ENCODE data around the gene RPL12. TPM values are rescaled to one million over a fixed set of nuclear protein-coding genes. Genes with fewer than 3 reads are reported as not detected.
A peak's percentile ranks its signal among the peaks of the same experiment; 100 is the strongest.

The RPL12 gene
- total and polyA plus RNA-seq, 9 of the 15 experiments (the other 6 are each of a cell fraction or from before 2014, with no cell fraction given), result 1,614 to 4,558 (median 2,531) TPM

GRCh38 chr9:127445851-127446712 is 5.1 kb downstream of the RPL12 start (continued):
- no peak for TF ChIP-seq EP400 (IDR thresholded peaks at IDR 0.05)
- no peak for TF ChIP-seq HCFC1 (IDR thresholded peaks at IDR 0.05; ENCODE audit: low read depth, low read length)
- peak; percentile 84 for TF ChIP-seq SUPT5H (IDR thresholded peaks at IDR 0.05)
- TF ChIP-seq, protein P1, sequence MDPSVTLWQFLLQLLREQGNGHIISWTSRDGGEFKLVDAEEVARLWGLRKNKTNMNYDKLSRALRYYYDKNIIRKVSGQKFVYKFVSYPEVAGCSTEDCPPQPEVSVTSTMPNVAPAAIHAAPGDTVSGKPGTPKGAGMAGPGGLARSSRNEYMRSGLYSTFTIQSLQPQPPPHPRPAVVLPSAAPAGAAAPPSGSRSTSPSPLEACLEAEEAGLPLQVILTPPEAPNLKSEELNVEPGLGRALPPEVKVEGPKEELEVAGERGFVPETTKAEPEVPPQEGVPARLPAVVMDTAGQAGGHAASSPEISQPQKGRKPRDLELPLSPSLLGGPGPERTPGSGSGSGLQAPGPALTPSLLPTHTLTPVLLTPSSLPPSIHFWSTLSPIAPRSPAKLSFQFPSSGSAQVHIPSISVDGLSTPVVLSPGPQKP (CRISPR knock-in tag; IDR thresholded peaks at IDR 0.05), result no peak
- no peak for TF ChIP-seq ARHGAP35 (IDR thresholded peaks at IDR 0.05; ENCODE audit: partially characterized antibody)
- TF ChIP-seq TEAD2 (tag; IDR thresholded peaks at IDR 0.05), result no peak
- no peak for TF ChIP-seq KDM2B (CRISPR knock-in tag; IDR thresholded peaks at IDR 0.05)
- peak; percentile 40; the same call in 1 of the 2 replicates for TF ChIP-seq CHD2 (IDR thresholded peaks at IDR 0.05; ENCODE audit: low read depth, low read length)
- TF ChIP-seq, protein P2, sequence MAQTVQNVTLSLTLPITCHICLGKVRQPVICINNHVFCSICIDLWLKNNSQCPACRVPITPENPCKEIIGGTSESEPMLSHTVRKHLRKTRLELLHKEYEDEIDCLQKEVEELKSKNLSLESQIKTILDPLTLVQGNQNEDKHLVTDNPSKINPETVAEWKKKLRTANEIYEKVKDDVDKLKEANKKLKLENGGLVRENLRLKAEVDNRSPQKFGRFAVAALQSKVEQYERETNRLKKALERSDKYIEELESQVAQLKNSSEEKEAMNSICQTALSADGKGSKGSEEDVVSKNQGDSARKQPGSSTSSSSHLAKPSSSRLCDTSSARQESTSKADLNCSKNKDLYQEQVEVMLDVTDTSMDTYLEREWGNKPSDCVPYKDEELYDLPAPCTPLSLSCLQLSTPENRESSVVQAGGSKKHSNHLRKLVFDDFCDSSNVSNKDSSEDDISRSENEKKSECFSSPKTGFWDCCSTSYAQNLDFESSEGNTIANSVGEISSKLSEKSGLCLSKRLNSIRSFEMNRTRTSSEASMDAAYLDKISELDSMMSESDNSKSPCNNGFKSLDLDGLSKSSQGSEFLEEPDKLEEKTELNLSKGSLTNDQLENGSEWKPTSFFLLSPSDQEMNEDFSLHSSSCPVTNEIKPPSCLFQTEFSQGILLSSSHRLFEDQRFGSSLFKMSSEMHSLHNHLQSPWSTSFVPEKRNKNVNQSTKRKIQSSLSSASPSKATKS (CRISPR knock-in tag; IDR thresholded peaks at IDR 0.05), result no peak
- no peak for TF ChIP-seq MECOM (CRISPR knock-in tag; IDR thresholded peaks at IDR 0.05)
- TF ChIP-seq CC2D1A (IDR thresholded peaks at IDR 0.05), result no peak
- TF ChIP-seq PHF20 (IDR thresholded peaks at IDR 0.05; ENCODE audit: partially characterized antibody), result no peak
- TF ChIP-seq, protein P3, sequence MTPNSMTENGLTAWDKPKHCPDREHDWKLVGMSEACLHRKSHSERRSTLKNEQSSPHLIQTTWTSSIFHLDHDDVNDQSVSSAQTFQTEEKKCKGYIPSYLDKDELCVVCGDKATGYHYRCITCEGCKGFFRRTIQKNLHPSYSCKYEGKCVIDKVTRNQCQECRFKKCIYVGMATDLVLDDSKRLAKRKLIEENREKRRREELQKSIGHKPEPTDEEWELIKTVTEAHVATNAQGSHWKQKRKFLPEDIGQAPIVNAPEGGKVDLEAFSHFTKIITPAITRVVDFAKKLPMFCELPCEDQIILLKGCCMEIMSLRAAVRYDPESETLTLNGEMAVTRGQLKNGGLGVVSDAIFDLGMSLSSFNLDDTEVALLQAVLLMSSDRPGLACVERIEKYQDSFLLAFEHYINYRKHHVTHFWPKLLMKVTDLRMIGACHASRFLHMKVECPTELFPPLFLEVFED (CRISPR knock-in tag; conservative IDR thresholded peaks at IDR 0.05), result peak; percentile 14; the same call in 1 of the 2 replicates
- TF ChIP-seq GTF2A2 (tag; IDR thresholded peaks at IDR 0.05), result no peak
- 0 out of 2 replicates have a peak, but pooled peaks have one; percentile 4 for TF ChIP-seq MBD2 (IDR thresholded peaks at IDR 0.05; ENCODE audit: borderline replicate concordance, low read depth)
- TF ChIP-seq SIRT6 (IDR thresholded peaks at IDR 0.05; ENCODE audit: low read depth, low read length), result peak; percentile 26
- no peak for TF ChIP-seq ZNF57 (CRISPR knock-in tag; IDR thresholded peaks at IDR 0.05)
- TF ChIP-seq SMAD2 (IDR thresholded peaks at IDR 0.05; ENCODE audit: low read depth, low read length), result no peak
- TF ChIP-seq CAMTA2 (CRISPR knock-in tag; conservative IDR thresholded peaks at IDR 0.05), result peak; percentile 42; the same call in 1 of the 2 replicates
- TF ChIP-seq ZNF121 (CRISPR knock-in tag; conservative IDR thresholded peaks at IDR 0.05), result peak; percentile 98
- TF ChIP-seq CBFA2T3 (IDR thresholded peaks at IDR 0.05), result no peak
- peak; percentile 30 for TF ChIP-seq RBM22 (IDR thresholded peaks at IDR 0.05; ENCODE audit: low read depth, low read length, poor library complexity, severe bottlenecking)
- TF ChIP-seq ATF7 (IDR thresholded peaks at IDR 0.05), result no peak

All from K562 (cell line).